Frontal cortex (tissue), 4 donors: ENCODE results near the gene HMGXB3. TPM values are rescaled to one million over a fixed set of nuclear protein-coding genes. Genes with fewer than 3 reads are reported as not detected.
"Not testable (repeated sequence)": the region's sequence is repeated elsewhere in the genome, so short reads cannot be mapped to it uniquely, and the experiment has no call there.

Experiments
- DNase-seq, 2 donors: peaks; one replicate each; pipeline ENCODE4 v3.0.0; 2012; ENCODE audit warnings: low spot score in 2 of 2
- FAIRE-seq: peaks from 2 replicates; lab custom pipeline; 2012; peaks lifted over from hg19 to GRCh38; lab: Jason Lieb, UNC
- total RNA-seq: library from RNA; depleted of rRNA; stranded (reverse); fragments of >200 nt; gene quantifications from one replicate; pipeline ENCODE4 v1.2.3, GENCODE V29; 2014
- donor health status: control.
- donor health status: control.
- donor health status: control.

The HMGXB3 gene
- total RNA-seq, 1 donor from 2014 or later: 21.2 TPM

GRCh38 chr5:150017226-150018005, 16.9 kb downstream of the HMGXB3 start:
- DNase-seq (no peak), FAIRE-seq (no peak)

- DNase-seq: no peak
- no peak for FAIRE-seq
Measured at GRCh38 chr5:150020249-150020648, 19.7 kb downstream of the HMGXB3 start.

GRCh38 chr5:150021491-150022157, 21.1 kb downstream of the HMGXB3 start:
- DNase-seq (no peak), FAIRE-seq (no peak)

GRCh38 chr5:150022158-150022531, 21.6 kb downstream of the HMGXB3 start:
- no peak for DNase-seq
- no peak for FAIRE-seq

- no peak for DNase-seq
- no peak for FAIRE-seq
Measured at GRCh38 chr5:150022681-150023080, 22.1 kb downstream of the HMGXB3 start.

- DNase-seq (no peak), FAIRE-seq (no peak)
Measured at GRCh38 chr5:150023136-150023535, 22.6 kb downstream of the HMGXB3 start.

GRCh38 chr5:150024346-150024984, 23.9 kb downstream of the HMGXB3 start:
- no peak for FAIRE-seq

GRCh38 chr5:150026682-150027172, 26.2 kb downstream of the HMGXB3 start:
- no peak for DNase-seq
- FAIRE-seq: no peak

More at GRCh38 chr5:150024346-150024984, 23.9 kb downstream of the HMGXB3 start:
- DNase-seq: no peak

- not testable (repeated sequence) for FAIRE-seq, DNase-seq
Measured at GRCh38 chr5:150028047-150028446, 27.5 kb downstream of the HMGXB3 start.

- no peak for DNase-seq
- FAIRE-seq: no peak
Measured at GRCh38 chr5:150033334-150033733, 32.8 kb downstream of the HMGXB3 start.

- no peak for FAIRE-seq
- DNase-seq: no peak
Measured at GRCh38 chr5:150034662-150035061, 34.1 kb downstream of the HMGXB3 start.

GRCh38 chr5:150035139-150035895, 34.8 kb downstream of the HMGXB3 start:
- FAIRE-seq: no peak
- DNase-seq: no peak

GRCh38 chr5:150036513-150036912, 36.0 kb downstream of the HMGXB3 start:
- FAIRE-seq: no peak
- no peak for DNase-seq

- DNase-seq (no peak), FAIRE-seq (no peak)
Measured at GRCh38 chr5:150038547-150038946, 38.0 kb downstream of the HMGXB3 start.

GRCh38 chr5:150042459-150042858, 41.9 kb downstream of the HMGXB3 start:
- DNase-seq (no peak), FAIRE-seq (no peak)

GRCh38 chr5:150043657-150044328, 43.3 kb downstream of the HMGXB3 start:
- DNase-seq: no peak
- FAIRE-seq: no peak

- no peak for DNase-seq
- FAIRE-seq: no peak
Measured at GRCh38 chr5:150044329-150044681, 43.8 kb downstream of the HMGXB3 start.

GRCh38 chr5:150044712-150045111, 44.2 kb downstream of the HMGXB3 start:
- no peak for DNase-seq
- no peak for FAIRE-seq

- FAIRE-seq (no peak), DNase-seq (no peak)
Measured at GRCh38 chr5:150045549-150045948, 45.0 kb downstream of the HMGXB3 start.

- FAIRE-seq (no peak), DNase-seq (no peak)
Measured at GRCh38 chr5:150046031-150046430, 45.5 kb downstream of the HMGXB3 start.
